Spleen (tissue), 11 donors: ENCODE data around the gene CCSER2. TPM values are rescaled to one million over a fixed set of nuclear protein-coding genes. Genes with fewer than 3 reads are reported as not detected.

Experiments used
- DNase-seq: peaks from one replicate; pipeline ENCODE4 v3.0.0-alpha.2; 2020
- H3K27ac ChIP-seq, 8 donors: fragments of 200-600 bp; sonication (generic) in 7 of 8; 1 replicate in 4 of 8; 2 replicates in 4 of 8; pipeline versions ENCODE4 v1.5.0 to v1.8.0; 2016 to 2021; ENCODE audit warnings: inconsistent platforms in 4 of 8, mild to moderate bottlenecking in 4 of 8, moderate library complexity in 1 of 8
- H3K27me3 ChIP-seq, 7 donors: fragments of 200-600 bp; sonication (generic) in 6 of 7; replicated peaks in 1 of 7; 1 replicate in 4 of 7; 2 replicates in 3 of 7; pipeline versions ENCODE4 v1.5.0 to v1.8.0; 2016 to 2021; ENCODE audit warnings: inconsistent platforms in 3 of 7, mild to moderate bottlenecking in 1 of 7
- H3K36me3 ChIP-seq, 6 donors: fragments of 200-600 bp; sonication (generic) in 5 of 6; 1 replicate in 4 of 6; 2 replicates in 2 of 6; pipeline versions ENCODE4 v1.5.0 to v1.8.0; 2016 to 2021; ENCODE audit warnings: inconsistent platforms in 2 of 6
- H3K4me1 ChIP-seq, 6 donors: fragments of 200-600 bp; sonication (generic) in 5 of 6; 1 replicate in 3 of 6; 2 replicates in 3 of 6; pipeline versions ENCODE4 v1.5.0 to v1.8.0; 2016 to 2021; ENCODE audit warnings: inconsistent platforms in 3 of 6
- H3K4me3 ChIP-seq, 8 donors: fragments of 200-600 bp; sonication (generic) in 7 of 8; 1 replicate in 4 of 8; 2 replicates in 4 of 8; pipeline versions ENCODE4 v1.5.0 to v1.8.0; 2016 to 2021; ENCODE audit warnings: inconsistent platforms in 4 of 8, mild to moderate bottlenecking in 4 of 8, moderate library complexity in 2 of 8
- H3K9me3 ChIP-seq, 8 donors: fragments of 200-600 bp; sonication (generic) in 7 of 8; 1 replicate in 4 of 8; 2 replicates in 4 of 8; pipeline versions ENCODE4 v1.5.0 to v1.8.0; 2016 to 2021; ENCODE audit warnings: inconsistent platforms in 4 of 8
- POLR2A ChIP-seq, 3 donors: fragments of 450-650 bp; IDR thresholded peaks; one replicate each; pipeline ENCODE4 v1.5.1; 2017; ENCODE audit warnings: antibody characterized with exemption in 3 of 3, mild to moderate bottlenecking in 1 of 3
- POLR2AphosphoS5 ChIP-seq, 3 donors: sonication (generic); formaldehyde crosslinking; IDR thresholded peaks; one replicate each; pipeline ENCODE4 v1.5.1; 2017; ENCODE audit warnings: antibody characterized with exemption in 3 of 3
- WGBS, 5 donors: extraction: QIAGEN DNeasy Blood & Tissue Kit in 3 of 5; methylation state at CpG; one replicate each; pipeline versions ENCODE4 v1.1.5 to v1.1.7; 2013 to 2018; 5-methylcytosine and 5-hydroxymethylcytosine counted together
- intact Hi-C: fragments of 100-400 bp; cut with DNase I; formaldehyde crosslinking; loops from one replicate; pipeline ENCODE4 v1.15.0; 2023; ENCODE audit warnings: low total_unique reads
- polyA plus RNA-seq, 3 donors: library from polyadenylated mRNA; stranded (reverse); fragments of 200-250 nt; gene quantifications; one replicate each; pipeline ENCODE4 v1.2.1, GENCODE V29; 2013
- total RNA-seq, 7 donors: library from RNA; depleted of rRNA in 3 of 7; stranded (reverse); fragments of >200 nt in 3 of 7; fragmentation: NEBNext Ultra II Directional in 4 of 7; extraction: Animal tissue kit (Norgen Biotek cat#: 25700) in 4 of 7; gene quantifications; one replicate each; pipeline versions ENCODE4 v1.1.0 to v1.2.1, GENCODE V29; 2016 to 2021
- TF ChIP-seq, protein P1 (sequence below), 11 experiments: fragments of 200-600 bp in 7 of 11; fragments of 450-650 bp in 4 of 11; sonication (generic) in 4 of 11; IDR thresholded peaks in 8 of 11; conservative IDR thresholded peaks in 3 of 11; 1 replicate in 7 of 11; 2 replicates in 4 of 11; pipeline versions ENCODE4 v1.4.0 to v1.8.0; 2016 to 2021; ENCODE audit warnings: antibody characterized with exemption in 11 of 11, inconsistent platforms in 4 of 11, mild to moderate bottlenecking in 1 of 11
- donor health status: healthy with polysubstance abuse.
- donor health status: DM: no; HTN: no; CAD: no; lungs with moderate emphysema.
- donor health status: DM: no; HTN: no; CAD: no.
- donor health status: Bipolar disorder and iron deficiency.
- donor health status: healthy.
- donor health status: DM: no; HTN: no; CAD: no.
- donor health status: DM: yes; HTN: yes; CAD: no.

Gene CCSER2
- total and polyA plus RNA-seq, 10 donors = 5.3 to 61.4 (median 45.2) TPM

DNA sequence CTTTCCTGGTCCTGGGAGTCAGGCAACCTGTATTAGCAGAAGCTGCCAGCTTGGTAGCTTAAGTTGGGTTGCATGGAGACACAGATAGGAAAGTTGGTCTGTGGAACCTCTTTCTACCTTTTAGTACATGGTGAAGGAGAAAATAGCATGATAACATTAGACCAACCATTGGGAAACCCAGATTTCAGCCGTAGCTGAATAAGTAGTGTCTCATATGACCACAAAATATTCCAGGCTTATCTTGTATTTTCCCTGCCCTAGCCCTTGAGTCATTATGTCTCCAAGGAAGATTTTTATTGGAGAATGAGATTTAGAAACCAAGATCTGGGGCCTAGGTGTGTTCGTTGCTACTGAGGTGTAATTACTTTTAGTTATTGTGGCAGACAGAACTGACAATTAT lies 67.2 kb downstream of the CCSER2 start:
- WGBS, 5 donors = 92 to 98% (median 95%) methylated on average over 2 of the region's 2 CpGs
- intact Hi-C loops = no loop called here
- H3K36me3 ChIP-seq = peaks cover 0 to 20% (median 0%) of the 10 kb centered on the region in 6 donors

DNA sequence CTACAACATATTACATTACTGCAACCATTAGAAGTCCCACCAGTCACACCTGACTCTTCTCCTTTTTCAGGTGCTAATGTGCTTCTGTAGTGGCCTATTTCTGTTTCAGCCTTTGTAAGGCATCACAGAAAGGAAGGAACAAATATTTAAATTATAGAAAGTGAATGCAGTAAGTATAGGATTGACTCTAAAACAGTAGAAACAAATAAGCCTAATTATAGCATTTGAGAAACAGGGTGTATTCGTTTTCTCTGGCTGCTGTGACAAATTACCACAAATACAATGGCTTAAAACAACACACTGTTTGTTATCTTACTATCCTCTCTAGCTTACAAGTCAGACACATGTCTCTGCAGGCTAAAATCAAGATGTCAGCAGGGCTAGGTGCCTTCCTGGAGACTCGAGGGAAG lies 69.4 kb downstream of the CCSER2 start:
- Histone ChIP-seq H3K27ac (peak overlapping the region in 1 of 8 donors; percentile 11), H3K9me3 (peaks cover 0 to 5% (median 0%) of the 10 kb centered on the region in 8 donors), H3K36me3 (peaks cover 0 to 18% (median 0%) of the 10 kb centered on the region in 6 donors), H3K27me3 (no peaks in the 10 kb centered on the region), H3K4me3 (no peak overlapping the region), H3K4me1 (peaks cover 0 to 16% (median 4%) of the 10 kb centered on the region in 6 donors)
- intact Hi-C loops = no loop called here
- DNase-seq = no peak
- TF ChIP-seq, protein P1, sequence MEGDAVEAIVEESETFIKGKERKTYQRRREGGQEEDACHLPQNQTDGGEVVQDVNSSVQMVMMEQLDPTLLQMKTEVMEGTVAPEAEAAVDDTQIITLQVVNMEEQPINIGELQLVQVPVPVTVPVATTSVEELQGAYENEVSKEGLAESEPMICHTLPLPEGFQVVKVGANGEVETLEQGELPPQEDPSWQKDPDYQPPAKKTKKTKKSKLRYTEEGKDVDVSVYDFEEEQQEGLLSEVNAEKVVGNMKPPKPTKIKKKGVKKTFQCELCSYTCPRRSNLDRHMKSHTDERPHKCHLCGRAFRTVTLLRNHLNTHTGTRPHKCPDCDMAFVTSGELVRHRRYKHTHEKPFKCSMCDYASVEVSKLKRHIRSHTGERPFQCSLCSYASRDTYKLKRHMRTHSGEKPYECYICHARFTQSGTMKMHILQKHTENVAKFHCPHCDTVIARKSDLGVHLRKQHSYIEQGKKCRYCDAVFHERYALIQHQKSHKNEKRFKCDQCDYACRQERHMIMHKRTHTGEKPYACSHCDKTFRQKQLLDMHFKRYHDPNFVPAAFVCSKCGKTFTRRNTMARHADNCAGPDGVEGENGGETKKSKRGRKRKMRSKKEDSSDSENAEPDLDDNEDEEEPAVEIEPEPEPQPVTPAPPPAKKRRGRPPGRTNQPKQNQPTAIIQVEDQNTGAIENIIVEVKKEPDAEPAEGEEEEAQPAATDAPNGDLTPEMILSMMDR (IDR thresholded peaks at IDR 0.05 in 8 of 11, conservative IDR thresholded peaks at IDR 0.05 in 3 of 11) = no peak
- TF ChIP-seq POLR2A (IDR thresholded peaks at IDR 0.05) = no peak
- no peak for TF ChIP-seq POLR2AphosphoS5 (IDR thresholded peaks at IDR 0.05)
- WGBS, 5 donors = 47 to 56% (median 51%) methylated on average over 2 of the region's 2 CpGs

More for the DNA sequence above, 67.2 kb downstream of the CCSER2 start:
- DNase-seq = no peak
- Histone ChIP-seq H3K27ac (no peak overlapping the region), H3K27me3 (no peaks in the 10 kb centered on the region), H3K9me3 (peaks cover 0 to 5% (median 0%) of the 10 kb centered on the region in 8 donors), H3K4me3 (no peak overlapping the region), H3K4me1 (peaks cover 0 to 8% (median 4%) of the 10 kb centered on the region in 6 donors)
- TF ChIP-seq POLR2A (IDR thresholded peaks at IDR 0.05) = no peak
- TF ChIP-seq, protein P1 (IDR thresholded peaks at IDR 0.05 in 8 of 11, conservative IDR thresholded peaks at IDR 0.05 in 3 of 11) = no peak
- TF ChIP-seq POLR2AphosphoS5 (IDR thresholded peaks at IDR 0.05) = no peak

DNA sequence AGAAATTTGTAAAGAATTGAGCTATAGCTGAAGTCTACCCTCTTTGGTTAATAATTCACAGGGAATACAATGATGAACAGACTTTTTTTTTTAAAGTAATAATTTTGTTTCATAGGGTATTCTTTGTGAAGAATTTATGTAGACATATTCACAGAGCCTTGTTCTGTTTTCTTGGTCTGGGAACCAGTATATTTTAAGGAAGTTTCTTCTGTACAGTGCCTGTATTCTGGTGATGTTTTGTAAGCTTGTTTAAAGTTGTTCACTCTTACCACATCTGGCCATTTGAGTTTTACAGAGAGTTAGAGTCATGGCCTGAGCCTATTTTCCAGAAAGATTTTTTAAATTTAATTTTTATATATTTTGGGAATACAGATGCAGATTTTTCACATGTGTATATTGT lies 70.3 kb downstream of the CCSER2 start:
- Histone ChIP-seq H3K4me3 (no peak overlapping the region), H3K4me1 (peaks cover 0 to 16% (median 4%) of the 10 kb centered on the region in 6 donors), H3K9me3 (peaks cover 0 to 5% (median 0%) of the 10 kb centered on the region in 8 donors), H3K27ac (peak overlapping the region in 1 of 8 donors; percentile 11), H3K36me3 (peaks cover 0 to 18% (median 0%) of the 10 kb centered on the region in 6 donors), H3K27me3 (no peaks in the 10 kb centered on the region)
- no peak for DNase-seq
- TF ChIP-seq POLR2AphosphoS5 (IDR thresholded peaks at IDR 0.05) = no peak
- TF ChIP-seq, protein P1 (IDR thresholded peaks at IDR 0.05 in 8 of 11, conservative IDR thresholded peaks at IDR 0.05 in 3 of 11) = no peak
- TF ChIP-seq POLR2A (IDR thresholded peaks at IDR 0.05) = no peak
- intact Hi-C loops = no loop called here

DNA sequence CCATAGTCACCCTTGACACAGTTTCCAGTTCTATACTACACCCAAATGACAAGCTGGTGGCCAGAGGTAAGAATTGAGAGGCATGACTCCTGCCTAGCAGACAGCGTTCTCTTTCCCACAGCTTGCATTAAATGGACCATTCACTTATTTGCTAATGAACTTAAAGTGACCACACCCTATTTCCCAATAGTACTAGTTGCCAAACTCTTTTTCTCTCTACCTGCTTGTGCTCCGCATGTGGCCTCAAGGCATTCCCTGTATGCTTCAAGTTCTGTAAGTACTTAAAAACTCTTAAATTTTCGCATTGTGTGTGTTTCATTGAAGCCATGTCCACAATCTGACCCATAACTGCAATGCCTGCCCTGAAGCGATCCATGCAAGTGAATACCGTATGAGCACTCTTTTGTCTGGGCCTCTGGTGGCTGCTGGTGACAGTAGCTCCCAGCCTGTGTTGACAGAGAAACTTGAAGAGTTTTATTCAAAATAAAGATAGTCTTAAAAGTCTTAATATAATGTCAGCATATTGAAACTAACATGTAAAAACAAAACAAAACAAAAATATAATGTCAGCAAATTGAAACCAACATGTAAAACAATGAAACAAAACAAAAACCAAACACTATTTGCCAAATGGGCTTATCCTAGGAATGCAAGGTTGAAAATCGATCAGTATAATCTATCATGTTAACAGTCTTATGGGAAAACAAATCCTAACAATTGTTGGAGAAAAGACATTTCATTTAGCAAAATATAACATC lies 73.6 kb downstream of the CCSER2 start:
- WGBS, 5 donors = 86 to 97% (median 90%) methylated on average over 6 of the region's 6 CpGs
- TF ChIP-seq, protein P1 (IDR thresholded peaks at IDR 0.05 in 8 of 11, conservative IDR thresholded peaks at IDR 0.05 in 3 of 11) = no peak
- no peak for TF ChIP-seq POLR2AphosphoS5 (IDR thresholded peaks at IDR 0.05)
- no peak for TF ChIP-seq POLR2A (IDR thresholded peaks at IDR 0.05)
- Histone ChIP-seq H3K27me3 (no peaks in the 10 kb centered on the region), H3K36me3 (peaks cover 0 to 11% (median 0%) of the 10 kb centered on the region in 6 donors), H3K27ac (no peak overlapping the region), H3K9me3 (peaks cover 0 to 4% (median 0%) of the 10 kb centered on the region in 8 donors), H3K4me3 (no peak overlapping the region), H3K4me1 (peaks cover 0 to 26% (median 4%) of the 10 kb centered on the region in 6 donors)
- intact Hi-C loops = no loop called here
- no peak for DNase-seq
